ENCODE measurements around the gene DDX41.

DDX41 gene

GRCh38 chr5:177468685-177469628 lies 47.8 kb downstream of the DDX41 start:
- DNase-seq (ENCODE audit: low read depth), result peak; percentile 85

GRCh38 chr5:177468329-177468684 lies 48.5 kb downstream of the DDX41 start:
- no peak for DNase-seq (ENCODE audit: low read depth)

- DNase-seq (ENCODE audit: low read depth), result no peak
Measured at GRCh38 chr5:177467436-177467835, 49.3 kb downstream of the DDX41 start.

- no peak for DNase-seq (ENCODE audit: low read depth)
Measured at GRCh38 chr5:177466861-177467260, 49.9 kb downstream of the DDX41 start.

- DNase-seq (ENCODE audit: low read depth), result no peak
Measured at GRCh38 chr5:177465044-177465443, 51.7 kb downstream of the DDX41 start.

GRCh38 chr5:177462021-177462670 lies 54.6 kb downstream of the DDX41 start:
- no peak for DNase-seq (ENCODE audit: low read depth)

Data from iris pigment epithelial cell (primary cell).